ENCODE data around the gene BRIP1. TPM values are rescaled to one million over a fixed set of nuclear protein-coding genes. Genes with fewer than 3 reads are reported as not detected.

BRIP1 gene
- 5.7 and 7.4 TPM in 2 replicates for total RNA-seq

DNA sequence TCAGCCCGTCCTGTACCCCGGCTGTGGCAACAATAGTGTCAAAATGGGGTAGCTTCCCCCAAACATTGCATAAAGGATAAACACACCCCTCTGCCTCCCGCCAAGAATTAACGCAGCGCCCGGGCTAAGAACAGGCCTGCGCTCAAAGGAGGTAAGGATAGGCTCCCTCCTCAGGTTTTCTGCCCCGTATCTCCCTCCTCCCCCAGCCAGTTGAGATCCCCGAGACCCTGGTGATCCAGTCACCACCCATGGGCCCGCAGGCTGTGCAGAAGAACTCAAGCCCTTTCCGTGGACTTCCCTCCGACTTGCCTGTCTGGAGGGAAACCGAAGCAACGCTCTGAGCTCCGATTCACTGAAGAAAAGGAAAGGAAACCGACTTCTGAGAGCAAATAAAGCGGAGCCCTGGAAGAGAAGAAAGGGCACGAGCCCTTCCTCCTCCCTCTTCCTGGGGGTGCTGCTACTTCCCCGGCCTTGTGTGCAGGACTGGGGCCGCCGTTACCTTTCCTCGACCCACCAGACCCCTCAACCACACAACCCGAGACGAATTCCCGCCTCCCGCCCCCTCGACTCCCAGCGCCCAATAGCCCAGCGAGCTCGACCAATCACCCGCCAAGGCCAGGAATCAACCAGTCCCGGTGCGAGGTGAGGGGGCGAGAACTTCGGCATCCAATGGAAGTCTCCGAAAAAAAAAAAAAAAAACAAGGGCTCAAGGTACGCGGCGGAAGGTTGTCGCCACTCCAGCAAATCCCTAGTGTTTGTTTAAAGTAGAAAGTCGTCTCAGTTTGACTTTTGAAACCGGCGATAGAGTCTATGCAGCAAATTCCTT is at the start of gene BRIP1:
Gene BRIP1 (minus strand): TSS at position 554 of the 826 bp plus-strand sequence. CDS start 1,989 bp downstream, outside the sequence.

Other genes with a start within 250 kb of the BRIP1 start
- 8.4 and 10.9 TPM in 2 replicates for gene INTS2, start 64.5 kb upstream of the BRIP1 start, total RNA-seq
- gene MED13, start 201.8 kb upstream of the BRIP1 start, total RNA-seq: 13.6 and 27.4 TPM in 2 replicates

Measured in hair follicular keratinocyte (primary cell).